ENCODE measurements around the gene SLC6A12.

SLC6A12 gene

DNA sequence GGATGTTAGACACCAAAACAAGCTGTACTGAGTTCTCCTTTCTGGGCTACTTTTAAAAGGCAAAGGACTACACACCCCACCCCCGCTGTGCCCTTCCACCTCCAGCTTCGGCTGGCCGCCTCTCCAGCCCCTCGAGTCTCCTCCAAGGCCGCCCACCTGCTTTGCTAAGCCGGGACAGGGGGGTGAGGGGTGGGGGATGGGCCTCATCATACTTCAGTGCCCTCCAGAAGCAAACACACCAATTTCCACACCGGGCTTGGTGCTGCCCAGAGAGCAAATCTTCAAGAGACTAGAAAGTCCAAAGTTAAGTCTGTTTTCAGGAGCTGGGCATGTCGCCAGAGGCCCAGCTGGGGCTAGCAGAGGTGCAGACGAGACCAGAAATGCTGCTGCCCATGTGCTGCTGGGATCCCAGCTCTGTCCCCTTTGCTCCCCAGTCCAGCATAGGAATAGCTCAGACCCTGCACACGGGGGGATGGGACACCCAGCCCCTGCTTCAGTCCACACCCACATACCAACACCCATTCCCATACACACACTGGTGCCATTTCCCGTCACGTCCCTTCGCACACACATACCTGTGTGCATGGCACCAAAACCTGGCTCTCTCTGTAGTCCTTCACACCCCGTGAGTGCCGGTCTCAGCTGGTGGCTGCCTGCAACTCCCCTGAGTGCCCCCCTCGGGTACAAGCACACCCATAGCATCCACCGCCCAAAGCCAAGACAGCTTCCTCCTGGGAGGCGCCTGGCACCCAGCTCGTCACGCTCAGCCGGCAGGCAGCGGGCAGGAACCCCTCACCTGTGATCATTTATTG, 1.0 kb downstream of the SLC6A12 start:
- no peak for DNase-seq

DNA sequence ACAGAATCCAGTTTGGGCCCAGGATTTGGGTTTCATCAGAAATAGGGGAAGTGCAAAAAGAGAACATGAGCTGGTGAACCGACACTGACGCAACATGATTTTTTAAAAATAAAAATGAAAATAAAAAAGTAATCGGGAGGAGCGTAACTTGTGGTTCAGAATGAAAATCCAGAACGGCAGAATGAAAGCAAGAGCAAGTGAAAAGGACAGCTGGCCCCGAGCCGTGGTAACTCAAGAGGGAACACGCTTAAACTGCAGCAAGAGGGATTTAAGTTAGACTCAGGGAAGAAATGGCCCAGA, 1.6 kb downstream of the SLC6A12 start:
- DNase-seq, result no peak

DNA sequence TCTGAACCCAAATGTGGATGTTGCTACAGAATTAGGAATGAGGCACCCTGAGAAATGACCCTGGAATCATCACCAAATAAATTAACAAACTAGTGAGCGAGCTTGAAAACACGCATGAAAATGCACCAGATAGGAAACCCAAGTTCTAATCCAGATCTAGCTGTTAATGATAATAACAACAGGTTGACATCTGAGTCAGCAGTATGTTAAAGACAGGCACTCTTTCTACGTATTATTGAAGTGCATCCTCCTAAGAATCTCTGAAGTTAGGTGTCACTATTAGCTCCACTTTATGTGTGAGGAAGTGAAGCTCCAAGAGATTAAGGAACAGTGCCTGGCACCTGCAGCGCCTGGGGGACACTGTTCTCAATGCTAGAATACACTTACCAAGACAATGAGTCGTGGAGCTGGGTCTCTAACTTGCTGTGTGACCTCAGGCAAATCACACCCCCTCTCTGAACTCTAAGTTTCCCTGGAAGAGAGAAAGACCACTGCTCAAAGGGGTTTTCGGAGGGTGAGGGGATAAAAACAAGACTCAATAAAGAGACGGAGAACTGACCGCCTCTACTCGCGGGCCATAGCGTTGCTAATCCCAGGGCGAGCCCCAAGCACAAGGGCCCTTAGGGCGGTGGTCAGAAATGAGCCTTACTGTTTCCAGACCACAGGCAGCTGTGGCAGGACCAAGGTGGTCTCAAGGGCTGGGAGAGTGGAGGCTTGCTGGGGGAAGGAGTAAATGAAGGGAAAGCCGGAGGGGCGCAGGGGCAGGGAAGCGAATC, 2.1 kb downstream of the SLC6A12 start:
- DNase-seq, result no peak

DNA sequence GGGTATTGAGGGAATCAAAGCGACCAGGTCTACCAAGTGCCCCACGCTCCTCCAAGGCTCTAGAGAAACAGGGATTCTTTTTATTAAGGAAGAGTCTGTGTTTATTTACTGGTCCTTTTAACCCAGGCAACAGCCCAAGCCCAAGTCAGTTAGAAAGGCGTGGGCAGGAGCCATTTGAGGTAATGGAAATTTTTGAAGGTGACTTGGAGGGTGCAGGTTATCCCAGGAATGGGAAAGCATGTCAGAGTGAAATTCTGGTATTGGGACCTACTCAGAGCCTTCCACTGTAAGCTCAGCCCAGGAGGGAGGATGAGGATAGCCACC, 2.9 kb downstream of the SLC6A12 start:
- DNase-seq, result no peak

- no peak for DNase-seq
Measured at GRCh38 chr12:210277-211141, 3.4 kb downstream of the SLC6A12 start.

GRCh38 chr12:209851-210250, 4.1 kb downstream of the SLC6A12 start:
- DNase-seq, result no peak

DNA sequence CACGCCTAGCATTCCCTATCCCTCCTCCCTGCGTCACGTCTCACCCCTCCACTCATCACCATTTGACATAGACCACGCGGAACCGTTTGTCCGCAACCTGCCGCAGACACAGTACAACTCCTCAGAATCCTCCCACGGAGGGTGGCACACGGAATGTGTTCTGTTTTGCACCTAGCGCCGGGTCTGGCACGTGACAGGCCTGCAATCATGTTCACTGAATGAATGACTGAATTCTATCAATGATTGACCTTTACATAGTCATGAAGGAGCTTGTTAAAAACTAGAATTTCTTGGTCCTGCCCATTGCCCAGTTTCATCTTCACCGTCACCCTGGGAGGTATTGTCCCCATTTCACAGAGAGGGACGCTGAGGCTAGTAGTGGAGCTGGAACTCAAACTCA, 4.7 kb downstream of the SLC6A12 start:
- no peak for DNase-seq

DNA sequence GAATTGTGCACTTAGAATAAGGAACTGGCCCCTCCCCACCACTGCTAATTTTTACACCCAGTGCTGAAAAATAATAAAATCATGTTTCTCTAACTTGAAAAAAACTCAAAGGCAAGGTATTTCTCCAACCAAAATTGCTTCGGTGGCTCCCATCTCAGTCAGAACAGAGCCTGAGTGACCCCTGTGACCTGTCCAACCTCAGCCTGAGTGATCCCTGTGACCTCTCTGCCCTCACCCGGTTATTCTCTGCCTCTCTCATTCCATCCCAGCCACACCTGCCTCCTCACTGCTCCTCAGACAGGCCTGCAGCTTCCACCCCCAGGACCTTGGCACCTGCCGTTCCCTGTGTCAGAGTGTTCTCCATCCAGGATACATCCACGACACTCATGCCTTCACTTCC, 5.1 kb downstream of the SLC6A12 start:
- DNase-seq, result no peak

- no peak for DNase-seq
Measured at GRCh38 chr12:207804-208203, 6.2 kb downstream of the SLC6A12 start.

- no peak for DNase-seq
Measured at GRCh38 chr12:206746-207440, 7.1 kb downstream of the SLC6A12 start.

DNA sequence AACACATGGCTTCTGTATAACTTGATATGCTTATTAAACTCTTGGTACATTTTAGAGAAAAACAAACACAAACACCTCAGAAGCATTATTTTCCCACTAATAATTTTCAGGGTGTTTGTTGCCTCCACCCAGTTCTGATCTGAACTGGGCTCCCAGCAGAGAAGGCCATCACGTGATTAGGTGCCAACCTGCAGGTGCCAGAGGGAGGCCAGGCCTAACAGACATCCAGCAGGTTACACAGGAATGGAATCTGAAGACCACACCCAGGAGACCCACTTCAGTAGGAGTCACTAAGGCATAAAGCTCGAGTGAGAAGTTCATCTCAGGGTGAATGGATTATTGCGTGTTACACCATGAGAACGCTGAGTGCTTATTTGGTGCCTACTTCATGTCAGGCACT, 8.9 kb downstream of the SLC6A12 start:
- DNase-seq, result no peak

DNA sequence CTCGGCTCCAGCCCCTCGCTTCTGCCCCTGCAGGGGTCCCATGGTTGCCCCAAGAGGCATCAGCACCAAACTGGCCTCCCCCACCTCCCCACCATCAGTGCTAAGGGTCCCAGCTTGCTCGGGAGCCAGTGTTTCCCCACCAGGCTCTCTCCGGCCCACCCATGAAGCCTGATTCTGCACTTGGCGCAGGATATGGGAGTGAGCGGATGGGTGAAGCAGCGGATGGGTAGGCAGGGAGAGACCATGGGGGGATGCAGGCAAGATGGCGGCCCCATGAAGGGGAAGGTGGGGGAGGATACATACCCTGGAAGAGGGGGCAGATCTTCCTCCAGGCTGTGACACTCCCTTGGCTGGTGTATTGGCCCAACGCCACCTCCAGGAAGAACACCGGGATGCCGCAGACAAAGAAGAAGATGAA, 9.7 kb downstream of the SLC6A12 start:
- no peak for DNase-seq

DNA sequence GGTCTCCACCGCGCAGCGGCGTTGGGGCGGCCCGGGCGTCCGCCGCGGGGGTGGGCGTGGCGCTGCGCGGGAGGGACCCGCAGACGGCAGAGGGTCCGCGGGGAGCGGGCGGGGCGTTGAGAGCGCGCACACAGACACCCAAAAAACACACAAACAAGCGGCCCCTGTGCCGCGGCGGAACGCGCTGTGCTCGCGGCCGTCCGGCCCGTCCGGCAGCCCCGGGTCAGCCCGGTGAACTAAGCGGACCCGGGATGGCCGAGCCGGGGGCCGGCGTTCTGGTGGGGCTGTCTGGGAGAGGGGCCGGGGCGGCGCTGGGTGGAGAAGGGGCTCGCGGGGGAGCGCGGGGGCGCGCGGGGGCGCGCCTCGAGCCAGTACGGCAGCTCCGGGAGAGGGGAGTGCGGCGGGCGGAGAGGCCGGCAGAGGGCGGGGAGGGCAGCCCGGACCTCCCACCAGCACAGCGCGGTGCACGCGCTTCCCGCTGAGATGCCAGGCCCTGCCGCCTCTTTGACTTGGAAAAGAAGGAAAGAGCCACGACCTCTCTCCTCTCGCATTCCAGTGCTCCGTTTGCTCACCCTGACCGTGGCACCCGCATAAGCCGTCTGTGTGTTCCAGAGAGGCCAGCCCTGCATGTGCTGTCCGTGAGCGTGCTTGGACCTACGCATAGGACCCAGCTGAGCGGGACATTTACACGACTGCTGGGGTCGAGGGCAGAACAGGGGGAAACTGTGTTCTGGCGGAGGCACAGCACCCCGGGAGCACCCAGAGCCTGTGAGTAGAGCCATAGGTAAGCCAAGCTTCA, 10.3 kb downstream of the SLC6A12 start:
- DNase-seq, result no peak

DNA sequence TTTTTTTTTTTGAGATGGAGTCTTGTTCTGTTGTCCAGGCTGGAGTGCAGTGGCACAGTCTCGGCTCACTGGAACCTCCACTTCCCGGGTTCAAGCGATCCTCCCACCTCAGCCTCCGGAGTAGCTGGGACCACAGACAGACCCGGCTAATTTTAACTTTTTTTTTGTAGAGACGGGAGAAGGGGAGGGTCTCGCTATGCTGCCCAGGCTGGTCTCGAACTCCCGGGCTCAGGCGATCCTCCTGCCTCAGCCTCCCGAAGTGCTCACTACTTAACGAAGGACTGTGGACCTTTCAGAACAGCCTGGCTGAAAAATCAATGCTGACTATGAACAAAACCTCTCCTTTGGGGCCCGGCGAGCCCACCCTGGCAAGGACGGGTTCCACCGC, 10.9 kb downstream of the SLC6A12 start:
- no peak for DNase-seq

GRCh38 chr12:202081-202731, 11.8 kb downstream of the SLC6A12 start:
- no peak for DNase-seq

GRCh38 chr12:201361-201760, 12.6 kb downstream of the SLC6A12 start:
- no peak for DNase-seq

GRCh38 chr12:198705-199104, 15.3 kb downstream of the SLC6A12 start:
- DNase-seq, result no peak

DNA sequence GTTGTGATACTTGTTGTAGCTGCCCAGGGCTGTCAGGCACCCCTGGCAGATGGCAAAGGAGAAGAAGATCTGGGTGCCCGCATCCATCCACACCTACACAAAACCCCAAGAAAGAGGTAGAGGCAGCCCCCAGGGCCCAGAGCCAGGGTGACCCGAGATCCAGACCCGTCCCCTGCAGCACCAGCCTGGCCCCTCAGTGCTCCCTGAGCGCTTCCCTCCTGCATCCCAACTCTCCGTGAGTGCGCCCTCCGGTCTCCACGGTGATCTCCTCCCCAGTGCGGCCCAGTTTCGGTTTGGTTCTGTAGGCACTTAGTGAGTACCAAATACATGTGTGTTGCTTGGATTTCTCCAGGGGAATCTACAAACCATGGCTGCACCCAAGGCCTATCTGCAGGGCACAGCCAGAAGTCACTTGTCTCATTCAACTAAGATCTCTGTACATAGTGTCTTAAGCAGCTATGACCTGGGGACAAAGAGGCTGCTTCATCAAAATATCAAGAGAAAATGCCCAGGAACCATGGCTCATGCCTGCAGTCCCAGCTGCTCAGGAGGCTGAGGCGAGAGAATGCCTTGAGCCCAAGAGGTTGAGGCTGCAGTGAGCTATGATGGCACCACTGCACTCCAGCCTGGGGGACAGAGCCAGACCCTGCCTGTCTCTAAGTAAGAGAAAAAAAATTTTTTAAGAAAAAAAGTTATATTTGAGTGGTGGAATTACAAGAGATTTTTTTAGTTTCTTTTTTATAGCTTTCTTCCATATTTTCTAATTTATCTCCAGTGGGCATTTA, 15.9 kb downstream of the SLC6A12 start:
- no peak for DNase-seq

GRCh38 chr12:197347-197746, 16.6 kb downstream of the SLC6A12 start:
- no peak for DNase-seq

DNA sequence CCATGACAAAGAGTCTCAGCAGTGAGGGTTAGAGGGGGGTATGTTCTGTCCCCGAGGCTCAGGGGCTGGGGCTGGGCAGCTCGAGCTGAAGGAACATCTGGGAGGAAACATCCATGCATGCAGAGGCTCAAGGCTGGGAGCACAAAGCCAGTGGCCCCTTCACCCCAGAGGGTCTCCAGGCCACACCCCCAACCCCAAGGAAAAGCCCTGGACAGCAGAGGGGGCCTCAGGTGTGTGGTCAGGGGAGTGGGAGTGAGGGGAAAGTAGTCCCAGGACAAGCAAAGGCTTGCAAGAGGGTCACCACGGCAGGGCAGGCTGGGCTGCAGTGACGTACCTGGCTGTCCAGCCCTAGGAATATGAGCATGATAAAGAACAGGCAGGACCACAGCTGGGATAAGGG, 17.5 kb downstream of the SLC6A12 start:
- no peak for DNase-seq

DNA sequence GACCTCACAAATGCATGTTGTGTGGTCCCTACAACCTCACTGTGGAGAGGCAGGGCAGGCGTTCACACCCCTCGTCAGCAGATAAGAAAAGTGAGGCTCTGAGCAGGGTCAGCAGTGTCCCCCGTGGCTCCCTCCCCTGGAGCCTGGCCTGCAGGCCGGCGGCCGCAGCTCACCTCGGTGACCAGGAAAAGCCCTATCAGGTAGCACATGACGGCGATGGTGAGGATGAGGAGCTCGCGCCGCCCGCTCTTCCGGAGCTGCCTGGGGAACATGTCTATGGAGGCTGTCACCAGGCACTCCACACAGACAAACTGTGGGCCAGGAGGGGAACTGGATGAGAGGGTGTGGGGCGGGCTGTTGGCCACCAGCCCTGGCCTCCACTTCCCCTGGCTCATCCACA, 18.0 kb downstream of the SLC6A12 start:
- no peak for DNase-seq
